ENCODE data around the gene SYS1. TPM values are rescaled to one million over a fixed set of nuclear protein-coding genes. Genes with fewer than 3 reads are reported as not detected.

The SYS1 gene
- total and polyA plus RNA-seq, 2 donors (not counting 3 experiments of a cell fraction or from before 2014, with no cell fraction given): 27.4 to 79.6 TPM

- ChIA-PET POLR2A (no interaction called here), CTCF (interaction anchor here (1.4 to 1.8 kb wide), 2 partner anchors 10 to 21 kb away, joined by 5 to 8 read pairs; no protein-coding TSS in a partner anchor)
- Histone ChIP-seq H3K27ac (ENCODE audit: insufficient read depth, low read depth, low read length) (no peak overlapping the region), H4K20me1 (replicated peaks; ENCODE audit: control insufficient read depth, extremely low read depth, insufficient read depth, low read length) (no peaks in the 10 kb centered on the region), H3K4me3 (replicated peaks in 1 of 3; ENCODE audit: insufficient read depth in 1 of 3, low read depth in 1 of 3, low read length in 3 of 3) (no peak overlapping the region), H3K9me1 (replicated peaks; ENCODE audit: control insufficient read depth, extremely low read depth, insufficient read depth, low read length) (no peaks in the 10 kb centered on the region), H3K27me3 (ENCODE audit: control insufficient read depth in 2 of 2, insufficient read depth in 2 of 2, low read length in 2 of 2) (no peaks in the 10 kb centered on the region), H3K4me1 (ENCODE audit: control insufficient read depth, extremely low read depth, insufficient read depth, low read length) (peaks cover 3% of the 10 kb centered on the region), H3K9ac (replicated peaks; ENCODE audit: extremely low read depth, insufficient read depth, low read length) (no peak overlapping the region), H2AFZ (ENCODE audit: low read depth, low read length) (no peak overlapping the region), H3K4me2 (ENCODE audit: insufficient read depth, low read length) (no peak overlapping the region), H3K36me3 (ENCODE audit: control insufficient read depth in 2 of 2, extremely low read depth in 1 of 2, insufficient read depth in 2 of 2, low read length in 2 of 2) (no peaks in the 10 kb centered on the region), H3K9me3 (replicated peaks; ENCODE audit: control insufficient read depth, insufficient read depth, low read length) (no peaks in the 10 kb centered on the region), H3K79me2 (ENCODE audit: control insufficient read depth, insufficient read depth, low read length) (no peaks in the 10 kb centered on the region)
- FAIRE-seq: no peak
- no TSS peak for BruUV-seq (replicated peaks)
- intact Hi-C loops (cut with micrococcal nuclease): no loop called here
- TF ChIP-seq POLR2AphosphoS5 (IDR thresholded peaks at IDR 0.05; ENCODE audit: insufficient read depth, low read depth, low read length) (no peak), POLR2A (IDR thresholded peaks at IDR 0.05; ENCODE audit: low read depth, low read length) (no peak), EZH2 (IDR thresholded peaks at IDR 0.05; ENCODE audit: borderline replicate concordance, low read depth, low read length, severe bottlenecking) (no peak), MYC (IDR thresholded peaks at IDR 0.05; ENCODE audit: low read depth, low read length) (no peak), CTCF (IDR thresholded peaks at IDR 0.05; ENCODE audit: extremely low read depth in 1 of 2, insufficient read depth in 1 of 2, low read depth in 1 of 2, low read length in 2 of 2) (no peak), FOS (IDR thresholded peaks at IDR 0.05; ENCODE audit: borderline replicate concordance, insufficient read depth, low read length) (no peak), MAX (IDR thresholded peaks at IDR 0.05; ENCODE audit: insufficient read depth, insufficient read length) (no peak)
- dilution Hi-C loops (cut with MboI; ENCODE audit: extremely low pct_ligation_motif_present, low sequenced_read_pairs): no loop called here
- DNase-seq (ENCODE audit: low read depth, low spot score): no peak
These were observed 31.5 kb downstream of the SYS1 start for GRCh38 chr20:45394221-45395113.
